Hepatocyte (in vitro differentiated cells): ENCODE data around the gene ARMC8. TPM values are rescaled to one million over a fixed set of nuclear protein-coding genes. Genes with fewer than 3 reads are reported as not detected.

Source experiments
- DNase-seq: peaks from one replicate; pipeline ENCODE4 v3.0.0-alpha.2; 2016; ENCODE audit warnings: low spot score
- H2AFZ ChIP-seq: fragments of 200-600 bp; sonication (generic); 2 replicates; pipeline ENCODE4 v1.6.0; 2016; ENCODE audit warnings: antibody characterized with exemption, mild to moderate bottlenecking
- H3K27ac ChIP-seq: fragments of 200-600 bp; sonication (generic); 2 replicates; pipeline ENCODE4 v1.5.1; 2016; ENCODE audit warnings: mild to moderate bottlenecking
- H3K27me3 ChIP-seq: fragments of 200-600 bp; sonication (generic); 2 replicates; pipeline ENCODE4 v1.6.1; 2016
- H3K36me3 ChIP-seq: fragments of 200-600 bp; sonication (generic); replicated peaks from 2 replicates; pipeline ENCODE4 v1.5.1; 2016; ENCODE audit warnings: low read depth; ENCODE audit not compliant: insufficient read depth
- H3K4me1 ChIP-seq: fragments of 200-600 bp; sonication (generic); 2 replicates; pipeline ENCODE4 v1.5.1; 2016; ENCODE audit warnings: mild to moderate bottlenecking, moderate library complexity; ENCODE audit not compliant: insufficient read depth
- H3K4me2 ChIP-seq: fragments of 200-600 bp; sonication (generic); 2 replicates; pipeline ENCODE4 v1.6.0; 2016
- H3K4me3 ChIP-seq: fragments of 200-600 bp; sonication (generic); 2 replicates; pipeline ENCODE4 v1.5.1; 2016; ENCODE audit warnings: mild to moderate bottlenecking
- H3K79me2 ChIP-seq: fragments of 200-600 bp; sonication (generic); 2 replicates; pipeline ENCODE4 v1.6.0; 2017; ENCODE audit warnings: mild to moderate bottlenecking
- H3K9me2 ChIP-seq: fragments of 200-600 bp; sonication (generic); replicated peaks from 2 replicates; pipeline ENCODE4 v1.6.0; 2017; ENCODE audit warnings: mild to moderate bottlenecking; ENCODE audit not compliant: insufficient read depth
- H3K9me3 ChIP-seq: fragments of 200-600 bp; sonication (generic); 2 replicates; pipeline ENCODE4 v1.5.1; 2016; ENCODE audit warnings: low read depth, mild to moderate bottlenecking
- H4K20me1 ChIP-seq: fragments of 200-600 bp; sonication (generic); 2 replicates; pipeline ENCODE4 v1.6.0; 2016; ENCODE audit warnings: mild to moderate bottlenecking; ENCODE audit not compliant: insufficient read depth, poor library complexity, severe bottlenecking
- CTCF ChIP-seq: fragments of 200-600 bp; sonication (generic); IDR thresholded peaks from 2 replicates; pipeline ENCODE4 v1.5.1; 2016; ENCODE audit warnings: antibody characterized with exemption, mild to moderate bottlenecking; ENCODE audit not compliant: poor library complexity
- EZH2 ChIP-seq: fragments of 200-600 bp; sonication (generic); IDR thresholded peaks from 2 replicates; pipeline ENCODE4 v1.6.1; 2016; ENCODE audit warnings: antibody characterized with exemption, mild to moderate bottlenecking, borderline replicate concordance
- EZH2phosphoT487 ChIP-seq: fragments of 200-600 bp; sonication (generic); IDR thresholded peaks from one replicate; pipeline ENCODE4 v1.6.1; 2018; ENCODE audit warnings: antibody characterized with exemption, mild to moderate bottlenecking, low read depth, moderate library complexity; ENCODE audit not compliant: unreplicated experiment, severe bottlenecking
- WGBS: methylation state at CpG from one replicate; pipeline ENCODE4 v1.1.6; 2016; ENCODE audit warnings: low lambda C conversion rate; ENCODE audit errors: missing lambda C conversion rate; 5-methylcytosine and 5-hydroxymethylcytosine counted together
- polyA plus RNA-seq: library from polyadenylated mRNA; unstranded; fragments of >200 nt; fragmentation: Nextera tagmentation; extraction: Ambion mirVana; gene quantifications from 2 replicates; pipeline ENCODE4 v1.2.1, GENCODE V29; 2016
- total RNA-seq: library from RNA; depleted of rRNA; stranded (reverse); fragments of >200 nt; gene quantifications from 2 replicates; pipeline ENCODE4 v1.2.3, GENCODE V29; 2014

ARMC8 gene
- total and polyA plus RNA-seq, 2 experiments from 2014 or later: 46.4 to 52.4 TPM

- Histone ChIP-seq H2AFZ (no peak overlapping the region), H3K4me2 (no peak overlapping the region), H3K27ac (no peak overlapping the region), H3K27me3 (no peaks in the 10 kb centered on the region), H3K9me2 (no peaks in the 10 kb centered on the region), H4K20me1 (no peaks in the 10 kb centered on the region), H3K4me1 (no peaks in the 10 kb centered on the region), H3K36me3 (no peaks in the 10 kb centered on the region), H3K79me2 (no peaks in the 10 kb centered on the region), H3K4me3 (no peak overlapping the region), H3K9me3 (no peaks in the 10 kb centered on the region)
- WGBS: 96% methylated on average over 6 of the region's 6 CpGs
- TF ChIP-seq CTCF (no peak), EZH2phosphoT487 (no peak), EZH2 (no peak)
- DNase-seq: no peak
Measured at GRCh38 chr3:138238711-138239110, 51.6 kb downstream of the ARMC8 start.

GRCh38 chr3:138241061-138241460, 54.0 kb downstream of the ARMC8 start:
- no peak overlapping the region for H2AFZ ChIP-seq
- no peaks in the 10 kb centered on the region for H3K9me2 ChIP-seq
- WGBS: 100% methylated on average over 1 of the region's 1 CpG
- no peaks in the 10 kb centered on the region for H4K20me1 ChIP-seq
- H3K9me3 ChIP-seq: no peaks in the 10 kb centered on the region
- H3K4me3 ChIP-seq: no peak overlapping the region
- H3K79me2 ChIP-seq: no peaks in the 10 kb centered on the region
- no peaks in the 10 kb centered on the region for H3K27me3 ChIP-seq
- H3K4me1 ChIP-seq: no peaks in the 10 kb centered on the region
- H3K36me3 ChIP-seq: no peaks in the 10 kb centered on the region
- H3K27ac ChIP-seq: no peak overlapping the region
- H3K4me2 ChIP-seq: no peak overlapping the region
- DNase-seq: no peak
- no peak for TF ChIP-seq EZH2phosphoT487

GRCh38 chr3:138241676-138242075, 54.6 kb downstream of the ARMC8 start:
- Histone ChIP-seq H3K36me3 (no peaks in the 10 kb centered on the region), H3K9me3 (no peaks in the 10 kb centered on the region), H3K4me3 (no peak overlapping the region), H3K27me3 (no peaks in the 10 kb centered on the region), H2AFZ (no peak overlapping the region), H4K20me1 (no peaks in the 10 kb centered on the region), H3K27ac (no peak overlapping the region), H3K4me2 (no peak overlapping the region), H3K9me2 (no peaks in the 10 kb centered on the region), H3K79me2 (no peaks in the 10 kb centered on the region), H3K4me1 (no peaks in the 10 kb centered on the region)
- 91% methylated on average over 2 of the region's 2 CpGs for WGBS
- no peak for TF ChIP-seq EZH2
- TF ChIP-seq EZH2phosphoT487: no peak
- TF ChIP-seq CTCF: no peak
- DNase-seq: no peak

GRCh38 chr3:138242466-138242865, 55.4 kb downstream of the ARMC8 start:
- DNase-seq: no peak
- TF ChIP-seq EZH2 (no peak), CTCF (no peak), EZH2phosphoT487 (no peak)

More at GRCh38 chr3:138242466-138242865, 55.4 kb downstream of the ARMC8 start:
- Histone ChIP-seq H2AFZ (no peak overlapping the region), H3K9me3 (no peaks in the 10 kb centered on the region), H3K27ac (no peak overlapping the region), H3K27me3 (no peaks in the 10 kb centered on the region), H4K20me1 (no peaks in the 10 kb centered on the region), H3K36me3 (no peaks in the 10 kb centered on the region), H3K4me3 (no peak overlapping the region), H3K4me1 (no peaks in the 10 kb centered on the region), H3K4me2 (no peak overlapping the region), H3K9me2 (no peaks in the 10 kb centered on the region), H3K79me2 (no peaks in the 10 kb centered on the region)
- 100% methylated on average over 1 of the region's 1 CpG for WGBS
